AG04449 (cell line): ENCODE results near the gene KCNK17.

Experiments
- CTCF ChIA-PET: fragments of 350-600 bp; formaldehyde crosslinking; extraction: SDS; loops from one replicate; lab custom pipeline; 2021; ENCODE audit warnings: antibody characterized with exemption; lab: Yijun Ruan, JAX
- POLR2A ChIA-PET: fragments of 400-600, 350-600 bp; formaldehyde crosslinking; extraction: SDS; loops from one replicate; lab custom pipeline; 2020; ENCODE audit warnings: antibody characterized with exemption, inconsistent platforms; lab: Yijun Ruan, JAX
- DNase-seq: peaks from one replicate; pipeline ENCODE4 v3.0.0-alpha.2; 2010; ENCODE audit warnings: low read depth, low spot score
- H3K4me3 ChIP-seq: 2 replicates; pipeline ENCODE4 v1.5.1; 2011; ENCODE audit warnings: low read depth, mild to moderate bottlenecking, control low read depth, low read length
- CTCF ChIP-seq: IDR thresholded peaks from one replicate; pipeline ENCODE4 v1.5.1; 2011; ENCODE audit warnings: mild to moderate bottlenecking, moderate library complexity, low read length, control low read depth, inconsistent platforms; ENCODE audit not compliant: insufficient read depth; ENCODE audit errors: missing control alignments

Gene KCNK17

GRCh38 chr6:39320363-39320984 lies 6.3 kb upstream of the KCNK17 start:
- CTCF ChIA-PET: no interaction called here
- no peak for DNase-seq
- H3K4me3 ChIP-seq: no peak overlapping the region
- POLR2A ChIA-PET: no interaction called here
- TF ChIP-seq CTCF: no peak

DNA sequence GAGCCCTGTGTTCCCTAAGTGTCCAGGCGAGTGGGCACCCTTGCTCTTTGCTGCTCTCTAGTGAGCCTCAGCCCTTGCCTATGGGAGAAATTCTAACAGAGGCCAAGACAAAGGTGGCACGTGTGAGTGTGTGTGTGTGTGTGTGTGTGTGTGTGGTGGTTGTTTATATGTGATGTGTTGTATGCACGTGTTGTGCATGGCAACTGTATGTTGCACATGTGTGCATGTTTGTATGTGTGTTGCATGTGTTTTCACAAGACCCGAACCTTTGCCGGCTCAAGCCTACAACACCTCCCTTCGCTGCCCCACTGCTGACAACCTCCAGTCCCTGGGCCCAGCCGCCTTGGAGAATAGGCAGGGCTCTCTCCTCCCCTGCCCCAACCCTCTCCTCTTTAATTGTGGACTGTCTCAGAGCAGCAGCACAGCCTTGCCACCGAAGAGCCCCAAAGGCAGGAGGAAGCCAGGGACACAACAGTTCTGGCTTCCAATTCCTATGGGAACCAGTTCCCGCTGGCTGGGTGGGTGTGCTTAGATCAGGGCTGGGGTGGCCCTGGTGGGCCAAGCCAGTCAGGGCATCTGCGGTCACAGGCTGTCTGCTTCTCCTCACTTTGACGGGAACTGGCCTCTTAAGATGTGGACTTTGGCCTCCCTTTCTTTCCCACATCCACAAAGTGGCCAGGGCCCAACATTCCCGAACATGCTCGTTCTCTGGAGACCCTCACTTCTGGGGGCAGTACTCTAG lies 5.6 kb upstream of the KCNK17 start:
- no peak overlapping the region for H3K4me3 ChIP-seq
- no peak for TF ChIP-seq CTCF
- DNase-seq: no peak
- ChIA-PET POLR2A (no interaction called here), CTCF (no interaction called here)

DNA sequence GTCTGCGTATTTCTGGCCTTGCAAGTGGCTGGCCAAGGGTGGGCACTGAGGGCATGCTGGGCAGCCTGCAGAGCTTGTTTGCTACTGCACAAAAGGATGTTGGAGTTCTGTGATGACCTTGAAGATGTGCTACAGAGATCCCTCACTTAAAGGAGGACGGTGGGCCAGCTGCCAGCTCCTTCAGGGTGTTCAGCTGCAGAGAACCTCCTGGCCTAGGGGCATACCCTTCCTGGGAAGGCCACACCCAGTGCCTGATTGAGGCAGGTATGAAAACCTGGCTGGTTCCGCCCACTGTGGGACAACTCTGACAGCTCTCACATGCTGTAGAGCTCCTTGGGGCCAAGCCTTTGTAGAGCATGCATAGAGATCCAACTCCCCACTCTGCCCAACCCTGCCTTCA lies 3.0 kb upstream of the KCNK17 start:
- CTCF ChIA-PET: interaction anchor here (1.2 to 1.6 kb wide), 3 partner anchors 11 to 14 kb away, joined by 3 read pairs; no protein-coding TSS in a partner anchor

GRCh38 chr6:39313526-39314272 lies 520 bp downstream of the KCNK17 start:
- no peak for DNase-seq
- POLR2A ChIA-PET: no interaction called here
- CTCF ChIA-PET: interaction anchor here (1.1 kb wide), 1 partner anchor 145 kb away, joined by 5 read pairs; no protein-coding TSS in a partner anchor
- H3K4me3 ChIP-seq: no peak overlapping the region
- TF ChIP-seq CTCF: no peak

More for the DNA sequence above, 3.0 kb upstream of the KCNK17 start:
- DNase-seq: no peak
- no peak overlapping the region for H3K4me3 ChIP-seq
- POLR2A ChIA-PET: no interaction called here
- no peak for TF ChIP-seq CTCF

GRCh38 chr6:39312912-39313525 lies 1.2 kb downstream of the KCNK17 start:
- TF ChIP-seq CTCF: no peak
- no peak for DNase-seq
- POLR2A ChIA-PET: no interaction called here
- H3K4me3 ChIP-seq: no peak overlapping the region
- CTCF ChIA-PET: interaction anchor here (1.0 kb wide), 1 partner anchor 13 kb away, joined by 3 read pairs; no protein-coding TSS in a partner anchor
